Transverse colon (tissue), 4 donors: Measurements from ENCODE around the gene SLC5A2.

Experiments
- CTCF ChIP-seq, 5 experiments: fragments of 200-600 bp in 3 of 5; fragments of 450-650 bp in 2 of 5; sonication (generic) in 3 of 5; IDR thresholded peaks; 1 replicate in 2 of 5; 2 replicates in 3 of 5; pipeline ENCODE4 v1.5.1; 2016 to 2017; ENCODE audit warnings: antibody characterized with exemption in 5 of 5, inconsistent platforms in 3 of 5, mild to moderate bottlenecking in 2 of 5, moderate library complexity in 1 of 5
- EP300 ChIP-seq: sonication (generic); formaldehyde crosslinking; IDR thresholded peaks from one replicate; pipeline ENCODE4 v1.6.1; 2017; ENCODE audit warnings: antibody characterized with exemption, low read depth
- POLR2A ChIP-seq: fragments of 450-650 bp; IDR thresholded peaks from one replicate; pipeline ENCODE4 v1.6.1; 2016; ENCODE audit warnings: antibody characterized with exemption, mild to moderate bottlenecking, moderate library complexity
- POLR2AphosphoS5 ChIP-seq, 3 donors: sonication (generic); formaldehyde crosslinking; IDR thresholded peaks; one replicate each; pipeline ENCODE4 v1.6.1; 2016; ENCODE audit warnings: antibody characterized with exemption in 3 of 3

GRCh38 chr16:31458844-31459686 lies 23.9 kb upstream of the SLC5A2 start, which contains the start of gene ARMC5:
- peak; percentile 45 to 80 (median 60) for TF ChIP-seq CTCF (IDR thresholded peaks at IDR 0.05)
- peak; percentile 68 to 93 (median 72) for TF ChIP-seq POLR2AphosphoS5 (IDR thresholded peaks at IDR 0.05)
- TF ChIP-seq POLR2A: peak; percentile 65
- TF ChIP-seq EP300: no peak
